HG03460 (cell line): Measurements from ENCODE around the gene ING1.
A peak's percentile ranks its signal among the peaks of the same experiment; 100 is the strongest.
"Not testable (repeated sequence)": the region's sequence is repeated elsewhere in the genome, so short reads cannot be mapped to it uniquely, and the experiment has no call there.

ENCODE experiments used
- ATAC-seq: cut with Tn5 transposase; IDR thresholded peaks from one replicate; pipeline ENCODE4 v1.9.1; 2021; ENCODE audit not compliant: unreplicated experiment

The ING1 gene, protein sequence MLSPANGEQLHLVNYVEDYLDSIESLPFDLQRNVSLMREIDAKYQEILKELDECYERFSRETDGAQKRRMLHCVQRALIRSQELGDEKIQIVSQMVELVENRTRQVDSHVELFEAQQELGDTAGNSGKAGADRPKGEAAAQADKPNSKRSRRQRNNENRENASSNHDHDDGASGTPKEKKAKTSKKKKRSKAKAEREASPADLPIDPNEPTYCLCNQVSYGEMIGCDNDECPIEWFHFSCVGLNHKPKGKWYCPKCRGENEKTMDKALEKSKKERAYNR

DNA sequence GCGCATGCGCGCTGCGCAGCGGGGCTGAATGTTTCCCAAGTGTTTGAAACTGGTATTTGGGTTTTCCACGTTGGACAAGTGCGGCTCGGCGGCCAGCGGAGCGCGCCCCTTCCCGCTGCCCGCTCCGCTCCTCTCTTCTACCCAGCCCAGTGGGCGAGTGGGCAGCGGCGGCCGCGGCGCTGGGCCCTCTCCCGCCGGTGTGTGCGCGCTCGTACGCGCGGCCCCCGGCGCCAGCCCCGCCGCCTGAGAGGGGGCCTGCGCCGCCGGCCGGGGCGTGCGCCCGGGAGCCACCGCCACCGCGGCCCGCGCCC is at the start of gene ING1:
ING1 (plus strand) TSS at position 59 of the 311 bp plus-strand sequence. CDS start 450 bp downstream, outside the sequence.
- no peak for ATAC-seq

DNA sequence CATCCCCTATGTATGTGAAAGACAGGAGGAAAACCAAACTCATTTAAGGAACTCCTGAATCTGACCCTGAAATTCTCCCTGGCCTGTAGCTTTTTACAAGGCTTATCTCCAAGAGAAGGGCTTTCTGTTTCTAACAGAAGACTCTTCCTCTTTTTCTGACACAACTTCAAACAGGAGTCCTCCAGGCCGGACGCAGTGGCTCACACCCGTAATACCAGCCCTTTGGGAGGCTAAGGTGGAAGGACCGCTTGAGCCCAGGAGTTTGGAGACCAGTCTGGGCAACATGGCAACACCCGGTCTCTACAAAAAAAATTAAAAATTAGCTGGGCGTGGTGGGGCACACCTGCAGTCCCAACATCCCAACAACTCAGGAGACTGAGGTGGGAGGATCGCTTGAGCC is 49.5 kb upstream of the ING1 start:
- no peak for ATAC-seq

DNA sequence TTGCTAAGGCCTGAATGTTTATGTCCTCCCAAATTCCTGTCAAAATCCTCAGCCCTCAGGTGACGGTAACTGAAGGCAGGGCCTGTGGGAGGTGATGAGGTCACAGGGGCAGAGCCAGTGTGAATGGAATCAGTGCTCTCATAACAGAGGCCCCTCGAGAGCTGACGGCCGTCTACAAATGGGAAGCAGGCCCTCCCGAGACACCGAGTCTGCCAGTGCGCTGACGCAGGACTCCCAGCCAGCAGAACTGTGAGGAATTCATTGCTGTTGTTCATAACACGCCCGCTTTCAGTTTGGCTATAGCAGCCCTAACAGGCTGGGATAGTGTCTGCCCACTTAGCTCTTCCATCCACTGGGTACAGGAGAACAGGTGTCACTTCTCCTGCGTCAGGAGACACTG is 48.8 kb upstream of the ING1 start:
- ATAC-seq, result no peak

DNA sequence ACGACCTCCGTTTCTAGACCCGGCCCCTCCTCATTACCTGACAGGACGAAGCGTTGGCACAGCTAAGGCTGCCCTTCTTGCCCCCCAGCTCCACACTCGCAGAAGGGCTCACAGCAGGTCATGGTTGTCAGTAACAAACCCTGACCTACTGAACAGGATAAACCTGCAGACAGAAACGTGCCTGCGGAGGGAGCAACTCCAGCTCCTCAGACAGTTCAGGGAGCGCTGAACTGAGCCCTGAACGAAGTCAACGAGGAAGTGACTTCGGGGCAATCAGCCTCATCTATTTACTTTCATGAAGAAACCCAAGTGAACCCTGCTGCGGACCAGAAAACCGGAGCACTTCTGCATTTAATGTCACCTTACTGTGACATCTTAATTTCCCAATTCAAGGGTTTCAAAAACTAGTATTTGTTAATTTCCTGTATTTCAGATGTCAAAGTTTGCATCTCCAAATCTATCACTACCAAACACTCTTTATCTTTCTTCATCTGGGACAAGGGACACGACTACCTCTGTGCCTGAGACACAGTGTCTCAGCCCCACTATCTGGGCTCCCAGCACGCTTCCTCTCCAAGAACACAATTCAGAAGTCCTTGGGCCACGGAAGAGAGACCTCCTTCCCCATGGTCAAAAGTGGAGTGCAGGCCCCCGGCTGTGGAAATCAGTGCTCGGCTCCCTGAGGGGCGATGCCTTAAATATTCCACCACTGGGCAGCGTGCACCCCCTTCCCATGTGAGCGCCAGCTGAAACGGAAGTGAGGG is 47.8 kb upstream of the ING1 start:
- no peak for ATAC-seq

DNA sequence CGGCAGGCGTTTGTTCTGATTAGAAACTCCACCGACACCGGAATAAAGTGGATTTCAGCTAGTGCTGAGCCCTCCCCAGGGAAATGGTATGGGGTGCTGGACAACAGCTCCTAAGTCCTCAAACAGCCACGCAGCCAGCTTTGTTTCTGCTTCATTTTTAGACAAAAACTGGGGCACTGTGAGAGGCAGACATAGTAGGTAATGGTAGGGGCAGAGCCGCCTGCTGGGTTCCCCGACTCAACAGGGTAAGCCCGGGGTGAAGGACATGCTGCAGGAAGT is 47.3 kb upstream of the ING1 start:
- ATAC-seq, result no peak

DNA sequence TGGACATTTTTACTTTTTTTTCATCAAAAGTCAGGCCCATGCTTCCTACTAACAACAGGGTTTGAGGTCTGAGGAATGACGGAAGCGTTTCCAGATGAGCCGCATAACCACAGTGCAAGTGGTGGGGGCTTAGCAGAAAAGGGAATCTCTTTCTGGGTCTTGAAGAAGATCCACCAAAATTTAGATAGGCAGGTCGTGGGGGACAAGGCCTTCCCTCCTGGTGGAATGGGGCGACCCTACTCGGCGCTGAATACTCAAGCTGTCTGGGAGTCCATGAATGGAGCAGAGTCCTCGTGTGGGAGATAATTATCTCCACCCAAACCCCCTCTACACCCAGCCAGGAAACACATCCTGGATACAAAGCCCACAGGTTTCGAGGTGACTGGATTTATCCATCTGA is 44.5 kb upstream of the ING1 start:
- no peak for ATAC-seq

DNA sequence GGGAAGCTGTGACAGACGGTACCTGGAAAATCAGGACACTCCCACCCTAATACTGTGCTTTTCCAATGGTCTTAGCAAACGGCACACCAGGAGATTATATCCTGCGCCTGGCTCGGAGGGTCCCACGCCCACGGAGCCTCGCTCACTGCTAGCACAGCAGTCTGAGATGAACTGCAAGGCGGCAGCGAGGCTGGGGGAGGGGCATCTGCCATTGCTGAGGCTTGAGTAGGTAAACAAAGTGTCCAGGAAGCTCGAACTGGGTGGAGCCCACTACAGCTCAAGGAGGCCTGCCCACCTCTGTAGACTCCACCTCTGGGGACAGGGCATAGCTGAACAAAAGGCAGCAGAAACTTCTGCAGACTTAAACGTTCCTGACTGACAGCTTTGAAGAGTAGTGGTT is 43.7 kb upstream of the ING1 start:
- ATAC-seq, result not testable (repeated sequence)

DNA sequence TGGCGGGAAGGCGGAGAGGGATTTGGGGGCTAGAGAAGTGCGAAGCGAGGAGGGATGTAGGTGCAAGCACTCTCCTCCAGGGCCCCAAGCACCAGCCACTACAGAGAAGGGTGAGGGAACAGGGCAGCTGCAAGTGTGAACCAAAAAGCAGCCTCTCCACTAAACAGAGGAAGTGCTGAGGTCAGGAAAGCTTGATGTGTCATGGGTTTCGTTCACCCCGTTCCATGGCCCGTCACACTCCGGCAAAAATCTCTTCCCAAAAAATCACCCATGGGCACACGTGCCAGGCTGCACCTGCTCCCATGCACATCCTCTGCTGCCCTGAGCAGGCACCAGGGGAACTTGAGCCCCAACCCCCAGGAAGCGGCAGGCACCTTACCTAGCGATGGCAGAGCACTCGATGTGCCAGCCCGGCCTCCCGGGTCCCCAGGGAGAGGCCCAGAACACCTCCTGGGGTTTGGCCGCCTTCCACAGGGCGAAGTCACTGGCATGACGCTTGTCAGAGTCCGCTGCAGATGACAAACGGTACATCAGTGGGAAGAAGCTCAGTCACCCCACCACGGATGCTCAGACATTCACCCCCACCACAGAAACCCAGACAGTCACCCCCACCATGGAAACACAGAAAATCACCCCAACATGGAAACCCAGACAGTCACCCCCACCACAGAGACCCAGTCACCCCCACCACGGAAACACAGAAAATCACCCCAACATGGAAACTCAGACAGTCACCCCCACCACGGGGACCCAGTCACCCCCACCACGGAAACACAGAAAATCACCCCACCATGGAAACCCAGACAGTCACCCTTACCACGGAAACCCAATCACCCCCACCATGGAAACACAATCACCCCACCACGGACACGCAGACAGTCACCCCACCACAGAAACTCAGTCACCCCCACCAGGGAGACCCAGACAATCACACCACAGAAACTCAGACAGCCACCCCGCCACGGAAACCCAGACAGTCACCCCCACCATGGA is 36.6 kb upstream of the ING1 start:
- ATAC-seq, result peak; percentile 75

DNA sequence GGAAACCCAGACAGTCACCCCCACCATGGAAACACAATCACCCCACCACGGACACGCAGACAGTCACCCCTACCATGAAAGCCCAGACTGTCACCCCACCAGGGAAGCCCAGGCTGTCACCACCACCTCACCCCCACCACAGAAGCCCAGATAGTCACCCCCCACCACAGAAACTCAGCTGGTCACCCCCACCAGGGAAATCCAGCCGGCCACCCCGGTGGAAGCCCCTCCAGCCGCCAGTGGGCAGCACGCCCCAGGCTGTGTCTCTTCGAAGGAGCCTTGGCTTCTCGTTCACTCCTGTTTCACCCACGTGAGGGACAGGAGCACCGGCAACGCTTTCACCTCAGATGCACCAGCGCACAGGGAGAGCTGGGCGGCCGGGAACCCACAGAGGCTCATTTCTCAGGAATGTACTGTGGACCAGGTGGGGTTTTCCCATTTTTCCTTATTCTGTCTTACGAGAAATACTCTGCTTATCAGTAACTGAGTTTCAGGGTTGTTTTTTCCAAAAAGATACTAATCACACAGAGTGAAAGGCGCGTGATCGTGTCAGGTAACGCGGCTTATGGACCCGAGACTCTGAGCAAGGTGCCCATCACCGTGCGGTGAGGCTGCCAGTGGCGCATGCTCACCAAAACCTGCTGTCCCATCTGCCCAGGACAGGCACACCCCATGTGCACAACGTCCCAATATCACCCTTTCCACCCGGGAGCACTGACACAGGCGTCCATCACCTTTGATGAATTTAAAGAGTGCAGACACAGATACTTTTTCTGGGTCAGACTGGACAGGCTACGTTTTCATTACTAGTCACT is 35.6 kb upstream of the ING1 start:
- no peak for ATAC-seq

DNA sequence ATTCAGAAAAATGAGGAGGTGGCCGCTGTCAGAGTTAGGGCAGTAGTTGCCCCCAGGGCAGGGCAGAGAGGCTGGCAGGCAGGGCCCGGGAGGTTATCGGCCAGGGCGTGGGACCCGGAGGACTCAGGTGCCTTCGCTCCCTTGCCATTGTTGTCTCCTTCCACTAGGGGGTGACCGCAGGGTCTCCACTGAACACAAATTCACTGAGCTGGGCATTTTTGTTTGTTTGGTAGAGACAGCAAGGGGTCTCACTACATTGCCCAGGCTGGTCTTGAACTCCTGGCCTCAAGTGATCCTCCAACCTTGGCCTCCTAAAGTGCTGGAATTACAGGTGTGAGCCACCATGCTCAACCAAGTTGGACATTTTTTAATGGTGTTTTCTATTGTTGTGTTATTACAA is 32.6 kb upstream of the ING1 start:
- ATAC-seq, result no peak

DNA sequence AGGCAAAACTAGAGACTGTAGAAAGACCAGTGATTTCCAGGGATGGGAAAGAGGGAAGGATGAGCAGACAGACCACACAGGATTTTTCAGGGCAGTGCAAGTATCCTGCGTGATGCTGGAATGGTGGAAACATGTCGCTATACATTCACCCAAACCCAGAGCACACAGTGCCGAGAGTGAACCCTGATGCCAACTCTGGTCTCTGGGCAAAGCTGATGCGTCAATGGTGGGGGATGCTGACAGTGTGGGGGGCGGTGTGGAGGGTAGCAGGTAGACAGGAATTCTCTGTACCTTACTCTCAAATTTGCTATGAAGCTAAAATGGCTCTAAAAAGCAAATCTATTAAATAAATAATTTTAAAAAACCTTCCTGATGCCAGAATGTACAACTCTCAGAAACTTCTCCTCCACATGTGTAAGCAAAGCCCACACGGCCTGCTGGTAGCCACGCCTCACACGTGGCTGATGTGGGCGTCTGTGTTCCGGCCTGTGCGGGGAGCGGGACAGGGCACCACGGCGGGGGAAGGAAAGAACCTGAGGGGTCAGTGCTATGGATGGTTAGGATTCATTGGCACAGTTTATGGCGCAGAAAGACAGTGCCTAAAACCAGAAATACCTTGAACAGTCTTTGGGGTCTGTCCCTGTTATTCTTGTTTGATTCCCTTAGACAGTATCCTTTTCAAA is 31.5 kb upstream of the ING1 start:
- no peak for ATAC-seq

DNA sequence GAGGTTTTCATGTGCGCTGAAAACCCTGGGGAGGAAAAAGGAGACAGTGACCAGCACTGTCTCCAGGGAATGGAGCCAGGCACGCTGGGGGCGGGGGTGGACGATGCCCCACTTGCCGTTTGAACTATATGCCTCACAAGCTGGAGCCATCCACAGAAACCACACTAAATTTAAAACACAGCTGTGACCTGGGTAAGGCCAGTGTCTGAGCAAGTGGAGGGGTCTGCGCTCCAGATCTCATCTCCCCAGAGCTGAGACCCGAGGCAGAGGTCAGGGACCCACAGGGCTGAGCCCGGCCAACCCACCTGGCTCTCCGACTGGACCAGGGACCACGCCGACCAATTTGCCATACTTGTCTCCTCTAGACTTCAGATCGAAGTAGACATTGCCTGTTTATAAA is 30.8 kb upstream of the ING1 start:
- no peak for ATAC-seq

DNA sequence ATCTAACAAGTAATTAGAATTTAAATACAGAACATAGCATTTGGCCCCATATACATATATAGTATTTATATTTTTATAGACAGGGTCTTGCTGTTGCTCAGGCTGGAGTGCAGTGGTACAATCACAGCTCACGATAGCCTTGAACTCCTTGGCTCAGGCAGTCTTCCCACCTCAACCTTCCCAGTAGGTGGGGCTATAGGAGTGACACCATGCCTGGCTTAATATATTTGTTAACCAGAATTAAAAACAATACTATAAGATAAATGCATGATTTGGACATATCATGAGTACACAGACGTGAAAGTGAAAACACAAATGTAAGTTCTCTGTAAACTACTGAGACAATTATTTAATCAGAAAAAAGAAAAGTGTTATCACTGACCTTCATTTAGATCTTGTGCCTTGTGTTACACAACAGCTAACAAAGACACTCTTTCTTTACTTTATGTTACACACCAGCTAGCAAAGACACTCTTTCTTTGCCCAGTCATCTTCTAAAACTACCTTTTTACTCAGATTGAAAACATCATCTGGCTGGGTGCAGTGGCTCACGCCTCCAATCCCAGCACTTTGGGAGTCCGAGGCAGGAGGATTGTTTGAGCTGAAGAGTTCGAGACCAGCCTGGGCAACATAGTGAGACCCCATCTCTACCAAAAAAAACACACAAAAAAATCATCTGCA is 30.2 kb upstream of the ING1 start:
- ATAC-seq, result no peak

DNA sequence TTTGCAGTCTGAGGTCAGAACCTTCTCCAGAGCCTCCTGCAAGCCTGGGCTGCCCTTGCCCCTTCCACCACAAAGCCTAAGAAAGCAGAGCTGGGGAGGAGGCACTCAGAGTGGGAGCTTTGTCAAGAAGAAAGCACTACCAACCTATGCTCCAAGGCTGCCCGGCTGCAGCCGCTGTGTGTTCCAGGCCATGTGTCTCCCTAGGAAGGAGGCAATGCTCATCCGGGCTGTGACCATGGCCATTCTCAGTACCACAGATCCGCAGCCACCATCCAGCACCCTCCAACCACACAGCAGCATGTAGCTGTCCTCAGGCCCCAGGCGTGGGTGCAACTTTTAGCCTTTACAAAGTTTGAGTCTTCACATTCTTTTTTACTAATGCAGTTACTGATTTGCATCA is 29.6 kb upstream of the ING1 start:
- no peak for ATAC-seq

DNA sequence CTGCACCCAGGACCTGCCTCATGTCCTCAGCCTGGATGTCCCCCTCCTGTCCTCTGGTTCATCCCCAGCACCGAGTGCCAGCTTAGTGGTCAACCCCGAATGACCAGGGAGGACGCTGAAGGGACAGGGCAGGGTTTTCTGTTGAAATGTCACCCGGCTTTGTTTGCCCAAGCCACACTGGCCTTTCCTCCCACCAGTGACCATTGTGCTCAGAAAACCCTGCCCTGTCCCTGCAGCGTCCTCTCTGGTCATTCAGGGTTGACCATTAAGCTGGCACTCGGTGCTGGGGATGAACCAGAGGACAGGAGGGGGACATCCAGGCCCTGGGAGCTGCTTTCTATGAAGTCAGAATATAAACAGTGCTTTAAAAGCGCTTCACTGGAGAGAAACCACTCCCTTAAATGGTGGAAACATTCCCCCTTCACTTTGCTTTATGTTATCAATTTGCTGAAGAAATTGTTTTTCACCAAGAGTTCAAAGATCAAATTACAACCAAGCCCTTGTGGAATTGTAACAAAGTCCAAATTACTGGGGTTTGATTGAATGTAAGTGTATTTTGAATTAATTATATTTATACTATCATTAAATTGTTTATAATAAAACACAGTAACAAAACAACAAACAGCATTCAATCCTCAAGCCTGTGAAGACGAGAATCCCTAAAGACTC is 29.0 kb upstream of the ING1 start:
- no peak for ATAC-seq

DNA sequence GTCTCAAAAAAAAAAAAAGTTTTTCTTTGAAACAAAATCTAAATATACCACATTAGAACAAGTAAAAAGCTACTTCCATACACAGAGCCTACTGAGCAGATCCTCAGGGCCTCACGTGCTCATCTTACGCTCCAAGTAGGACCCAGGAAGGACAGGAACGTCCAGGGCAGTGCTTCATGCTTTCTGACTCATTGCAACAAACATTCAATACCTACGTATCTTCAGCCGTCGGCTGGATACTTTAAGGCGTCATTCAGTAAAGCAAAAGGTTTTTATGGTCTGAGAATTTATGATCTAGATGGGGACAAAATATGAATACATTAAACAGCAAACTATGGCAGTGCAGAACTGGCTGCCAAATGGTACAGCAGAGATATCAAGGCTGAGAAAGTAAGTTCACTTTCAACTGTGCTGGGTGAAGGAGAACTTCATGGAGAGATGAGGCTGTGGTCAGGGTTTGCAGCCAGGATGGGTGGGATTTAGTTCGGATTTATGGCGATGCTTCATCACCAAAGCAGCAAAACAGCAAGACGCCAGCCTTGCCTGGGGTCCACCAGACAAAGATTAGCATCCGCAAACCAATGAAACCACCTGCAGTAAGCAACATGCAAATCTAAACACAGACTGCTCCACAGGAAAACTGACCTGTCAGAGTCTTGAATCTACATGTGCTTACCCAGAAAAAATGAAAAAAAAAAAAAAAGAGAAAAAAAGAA is 28.0 kb upstream of the ING1 start:
- ATAC-seq, result no peak

DNA sequence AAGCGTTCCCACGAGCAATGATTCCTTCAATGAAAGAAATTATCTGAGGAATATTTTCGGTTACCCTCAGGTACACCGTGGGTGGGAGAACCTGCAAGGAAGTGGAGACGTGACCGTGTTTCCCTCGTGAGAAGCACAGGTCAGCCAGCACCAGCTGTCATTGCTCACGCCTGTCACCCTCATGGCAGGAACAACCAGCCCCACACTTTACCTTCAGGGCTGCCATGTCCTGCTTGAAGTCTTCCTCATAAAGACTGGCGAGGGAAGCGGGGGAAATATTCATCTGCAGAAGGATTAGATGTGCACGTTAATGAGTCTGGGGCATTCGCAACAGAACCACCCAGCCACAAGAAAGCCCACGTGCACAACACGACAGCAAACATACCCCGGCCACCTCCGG is 25.8 kb upstream of the ING1 start:
- ATAC-seq, result no peak

DNA sequence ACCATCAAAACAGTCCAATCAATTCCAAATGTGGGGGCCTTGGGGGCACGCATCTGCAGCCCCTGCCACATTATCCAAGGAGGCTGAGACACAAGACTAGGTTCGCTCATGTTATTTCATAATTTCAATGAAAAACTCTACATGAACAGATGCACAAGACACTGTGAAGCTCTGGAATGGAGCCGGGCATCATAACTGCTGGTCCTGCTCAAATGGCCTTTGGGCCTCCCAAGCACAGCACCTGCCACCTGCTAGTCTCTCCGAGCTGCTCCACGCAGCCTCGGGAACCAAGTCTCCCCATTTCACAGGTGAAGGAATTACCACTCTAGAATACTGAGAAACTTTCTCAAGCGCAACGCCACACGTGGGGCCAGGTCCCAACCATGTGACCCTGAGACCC is 24.5 kb upstream of the ING1 start:
- no peak for ATAC-seq

DNA sequence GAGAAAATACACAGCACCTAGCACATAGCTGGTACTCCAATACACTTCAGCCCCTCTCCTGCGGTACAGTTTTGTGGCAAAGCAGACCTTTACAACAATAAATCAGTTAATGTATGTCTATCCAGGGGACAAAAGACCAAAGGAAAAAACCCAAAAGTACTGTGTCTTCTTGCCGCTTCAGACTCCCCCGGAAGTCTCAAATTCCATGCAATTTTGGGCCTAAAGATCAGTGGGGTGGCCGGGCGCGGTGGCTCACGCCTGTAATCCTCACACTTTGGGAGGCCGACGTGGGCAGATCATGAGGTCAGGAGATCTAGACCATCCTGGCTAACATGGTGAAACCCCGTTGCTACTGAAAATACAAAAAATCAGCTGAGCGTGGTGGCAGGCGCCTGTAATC is 23.8 kb upstream of the ING1 start:
- ATAC-seq, result no peak
